ENCODE results near the gene NUDT2. TPM values are rescaled to one million over a fixed set of nuclear protein-coding genes. Genes with fewer than 3 reads are reported as not detected.

The NUDT2 gene
- total RNA-seq, 2 donors from 2014 or later: 3.4 to 20.8 TPM

- TF ChIP-seq CTCF (IDR thresholded peaks at IDR 0.05): no peak
- Histone ChIP-seq H3K4me3 (peak overlapping the region; percentile 71), H3K27me3 (replicated peaks; ENCODE audit: insufficient read depth) (no peaks in the 10 kb centered on the region), H3K4me1 (ENCODE audit: control insufficient read depth in 1 of 2, low read depth in 2 of 2) (peaks cover 8 to 20% of the 10 kb centered on the region in 2 donors), H3K27ac (no peak overlapping the region), H3K9me3 (no peaks in the 10 kb centered on the region), H3K36me3 (no peaks in the 10 kb centered on the region)
- no peak for ATAC-seq (ENCODE audit: insufficient number of reproducible peaks, low FRiP score, low read depth)
- no peak for DNase-seq (ENCODE audit: low spot score)
These were observed 52.0 kb downstream of the NUDT2 start for GRCh38 chr9:34381323-34381722.

GRCh38 chr9:34382054-34382453, 52.7 kb downstream of the NUDT2 start:
- no peak for DNase-seq (ENCODE audit: low spot score)
- Histone ChIP-seq H3K4me1 (ENCODE audit: control insufficient read depth in 1 of 2, low read depth in 2 of 2) (peaks cover 8 to 20% of the 10 kb centered on the region in 2 donors), H3K27ac (no peak overlapping the region), H3K4me3 (no peak overlapping the region), H3K27me3 (replicated peaks; ENCODE audit: insufficient read depth) (no peaks in the 10 kb centered on the region), H3K9me3 (no peaks in the 10 kb centered on the region), H3K36me3 (no peaks in the 10 kb centered on the region)
- no peak for ATAC-seq (ENCODE audit: insufficient number of reproducible peaks, low FRiP score, low read depth)
- no peak for TF ChIP-seq CTCF (IDR thresholded peaks at IDR 0.05)

DNA sequence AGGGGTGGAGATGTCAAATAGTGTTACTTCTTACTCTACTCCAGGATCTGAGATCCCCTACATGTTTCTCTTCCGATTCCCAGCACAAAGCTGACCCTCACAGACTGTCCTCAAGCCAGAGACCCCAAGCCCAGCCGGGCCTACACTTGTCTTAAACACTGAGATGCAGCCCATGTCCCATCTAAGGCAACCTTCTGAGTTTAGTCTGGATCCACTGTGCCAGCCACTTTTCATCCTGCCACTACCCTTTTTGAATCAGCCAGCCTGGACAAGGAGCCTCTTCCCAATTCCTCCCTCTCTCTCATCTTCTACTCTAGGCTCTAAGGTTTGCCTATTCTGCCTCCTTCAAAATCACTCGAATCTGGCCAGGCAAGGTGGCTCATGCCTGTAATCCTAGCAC, 53.5 kb downstream of the NUDT2 start:
- Histone ChIP-seq H3K27me3 (replicated peaks; ENCODE audit: insufficient read depth) (no peaks in the 10 kb centered on the region), H3K4me3 (no peak overlapping the region), H3K4me1 (ENCODE audit: control insufficient read depth in 1 of 2, low read depth in 2 of 2) (peaks cover 8 to 20% of the 10 kb centered on the region in 2 donors), H3K27ac (no peak overlapping the region), H3K36me3 (no peaks in the 10 kb centered on the region), H3K9me3 (no peaks in the 10 kb centered on the region)
- no peak for TF ChIP-seq CTCF (IDR thresholded peaks at IDR 0.05)
- DNase-seq (ENCODE audit: low spot score) (no peak), ATAC-seq (ENCODE audit: insufficient number of reproducible peaks, low FRiP score, low read depth) (no peak)

GRCh38 chr9:34383904-34384303, 54.5 kb downstream of the NUDT2 start:
- TF ChIP-seq CTCF (IDR thresholded peaks at IDR 0.05): no peak
- Histone ChIP-seq H3K9me3 (no peaks in the 10 kb centered on the region), H3K27me3 (replicated peaks; ENCODE audit: insufficient read depth) (no peaks in the 10 kb centered on the region), H3K4me3 (no peak overlapping the region), H3K36me3 (no peaks in the 10 kb centered on the region), H3K4me1 (ENCODE audit: control insufficient read depth in 1 of 2, low read depth in 2 of 2) (peaks cover 8 to 20% of the 10 kb centered on the region in 2 donors), H3K27ac (no peak overlapping the region)
- ATAC-seq (ENCODE audit: insufficient number of reproducible peaks, low FRiP score, low read depth) (no peak), DNase-seq (ENCODE audit: low spot score) (no peak)

DNA sequence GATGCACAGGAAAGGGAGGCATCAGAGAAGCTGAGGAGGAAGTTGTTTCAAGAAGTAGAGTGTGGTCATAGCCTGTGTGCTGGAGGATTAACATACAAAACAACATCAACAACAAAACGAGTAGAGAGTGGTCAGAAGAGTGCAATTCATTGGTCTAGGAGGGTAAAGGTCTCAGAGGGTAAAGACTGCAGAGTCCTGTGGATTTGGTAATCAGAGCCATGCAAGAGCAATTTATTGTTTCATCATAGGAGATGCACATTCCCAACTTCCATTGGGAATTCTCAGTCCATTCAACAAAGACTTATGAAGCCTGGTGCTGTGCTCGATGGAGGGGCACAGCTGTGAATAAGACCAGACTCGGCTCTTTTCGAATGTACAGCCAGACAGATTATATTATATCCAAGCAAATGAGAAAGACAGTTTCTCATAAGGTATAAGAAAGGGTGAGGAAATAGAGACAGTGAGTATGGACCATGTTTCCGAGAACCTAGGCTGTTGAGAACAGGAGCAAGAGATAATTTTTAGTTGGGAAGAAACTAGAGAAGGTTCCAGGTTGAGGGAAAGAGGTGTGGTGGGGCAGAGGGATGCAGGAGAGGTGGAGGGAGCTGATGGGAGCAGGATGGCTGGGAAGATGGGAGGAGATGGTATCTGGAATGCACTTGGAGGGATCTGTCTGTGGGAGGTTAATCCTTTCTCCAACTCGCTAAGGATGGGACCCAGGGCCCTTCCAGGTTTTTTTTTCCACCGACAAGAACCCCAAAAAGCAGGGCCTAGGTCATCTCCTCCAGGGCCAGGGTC, 55.2 kb downstream of the NUDT2 start:
- no peaks in the 10 kb centered on the region for H3K36me3 ChIP-seq
- no peak for TF ChIP-seq CTCF (IDR thresholded peaks at IDR 0.05)
- peaks cover 8 to 19% of the 10 kb centered on the region in 2 donors for H3K4me1 ChIP-seq (ENCODE audit: control insufficient read depth in 1 of 2, low read depth in 2 of 2)
- no peak overlapping the region for H3K4me3 ChIP-seq
- no peaks in the 10 kb centered on the region for H3K27me3 ChIP-seq (replicated peaks; ENCODE audit: insufficient read depth)
- no peak overlapping the region for H3K27ac ChIP-seq
- no peaks in the 10 kb centered on the region for H3K9me3 ChIP-seq
- DNase-seq (ENCODE audit: low spot score) (no peak), ATAC-seq (ENCODE audit: insufficient number of reproducible peaks, low FRiP score, low read depth) (no peak)

Data from thoracic aorta (tissue), 2 donors.